Trophoblast cell (in vitro differentiated cells and primary cell): Measurements from ENCODE around the gene HMGN2.
A peak's percentile ranks its signal among the peaks of the same experiment; 100 is the strongest.

Experiments used
- DNase-seq, 2 donors: peaks; one replicate each; pipeline ENCODE4 v3.0.0-alpha.2; 2016
- H2AFZ ChIP-seq: 2 replicates; pipeline ENCODE4 v1.6.1; 2013; ENCODE audit warnings: low read length, moderate library complexity, mild to moderate bottlenecking; ENCODE audit not compliant: insufficient read depth, poor library complexity
- H2AK5ac ChIP-seq: 2 replicates; pipeline ENCODE4 v1.6.1; 2013; ENCODE audit warnings: mild to moderate bottlenecking, low read length
- H2BK120ac ChIP-seq: 2 replicates; pipeline ENCODE4 v1.6.1; 2013; ENCODE audit warnings: low read length, mild to moderate bottlenecking, moderate library complexity; ENCODE audit not compliant: insufficient read depth, poor library complexity
- H2BK12ac ChIP-seq: 2 replicates; pipeline ENCODE4 v1.6.1; 2013; ENCODE audit warnings: mild to moderate bottlenecking, low read length, moderate library complexity
- H2BK5ac ChIP-seq: 2 replicates; pipeline ENCODE4 v1.6.1; 2013; ENCODE audit warnings: low read length, low read depth, moderate library complexity, mild to moderate bottlenecking; ENCODE audit not compliant: poor library complexity
- H3K14ac ChIP-seq: 2 replicates; pipeline ENCODE4 v1.6.1; 2013; ENCODE audit warnings: mild to moderate bottlenecking, low read length
- H3K18ac ChIP-seq: 2 replicates; pipeline ENCODE4 v1.6.1; 2013; ENCODE audit warnings: mild to moderate bottlenecking, low read length
- H3K23ac ChIP-seq: 2 replicates; pipeline ENCODE4 v1.6.1; 2013; ENCODE audit warnings: low read length
- H3K27ac ChIP-seq: 2 replicates; pipeline ENCODE4 v1.5.1; 2013; ENCODE audit warnings: low read depth, mild to moderate bottlenecking, inconsistent platforms, low read length, moderate library complexity
- H3K27me3 ChIP-seq: 2 replicates; pipeline ENCODE4 v1.6.1; 2013; ENCODE audit warnings: inconsistent platforms, mild to moderate bottlenecking, low read length, moderate library complexity; ENCODE audit not compliant: insufficient read depth
- H3K36me3 ChIP-seq, 2 experiments: 1 replicate in 1 of 2; 2 replicates in 1 of 2; pipeline ENCODE4 v1.6.1; 2013; ENCODE audit warnings: low read length in 2 of 2, mild to moderate bottlenecking in 2 of 2, moderate library complexity in 1 of 2; ENCODE audit not compliant: insufficient read depth in 2 of 2, control insufficient read depth in 1 of 2
- H3K4ac ChIP-seq: 2 replicates; pipeline ENCODE4 v1.6.1; 2013; ENCODE audit warnings: low read depth, mild to moderate bottlenecking, low read length, moderate library complexity
- H3K4me1 ChIP-seq, 2 experiments: 1 replicate in 1 of 2; 2 replicates in 1 of 2; pipeline ENCODE4 v1.6.1; 2013; ENCODE audit warnings: low read length in 2 of 2, mild to moderate bottlenecking in 2 of 2, moderate library complexity in 1 of 2; ENCODE audit not compliant: insufficient read depth in 2 of 2, control insufficient read depth in 1 of 2
- H3K4me2 ChIP-seq: 2 replicates; pipeline ENCODE4 v1.6.1; 2013; ENCODE audit warnings: inconsistent platforms, mild to moderate bottlenecking, low read length, moderate library complexity
- H3K4me3 ChIP-seq: 2 replicates; pipeline ENCODE4 v1.5.1; 2013; ENCODE audit warnings: mild to moderate bottlenecking, low read depth, low read length, inconsistent platforms
- H3K79me1 ChIP-seq: one replicate; pipeline ENCODE4 v1.6.1; 2013; ENCODE audit warnings: low read length
- H3K79me2 ChIP-seq: 2 replicates; pipeline ENCODE4 v1.6.1; 2013; ENCODE audit warnings: low read length, mild to moderate bottlenecking; ENCODE audit not compliant: control insufficient read depth, insufficient read depth, poor library complexity
- H3K9ac ChIP-seq: 2 replicates; pipeline ENCODE4 v1.6.1; 2013; ENCODE audit warnings: mild to moderate bottlenecking, low read length
- H3K9me3 ChIP-seq: 2 replicates; pipeline ENCODE4 v1.6.1; 2013; ENCODE audit warnings: low read depth, mild to moderate bottlenecking, control low read depth, inconsistent platforms, low read length; ENCODE audit not compliant: insufficient read depth
- H4K12ac ChIP-seq: 2 replicates; pipeline ENCODE4 v1.6.1; 2013; ENCODE audit warnings: low read depth, mild to moderate bottlenecking, low read length, moderate library complexity
- H4K8ac ChIP-seq: 2 replicates; pipeline ENCODE4 v1.6.1; 2013; ENCODE audit warnings: low read depth, mild to moderate bottlenecking, low read length, moderate library complexity
- H4K91ac ChIP-seq: one replicate; pipeline ENCODE4 v1.6.1; 2013; ENCODE audit warnings: low read depth, mild to moderate bottlenecking, low read length, moderate library complexity
- WGBS: extraction: QIAGEN DNeasy Blood & Tissue Kit; methylation state at CpG from one replicate; pipeline ENCODE4 v1.1.7; 2013; ENCODE audit warnings: missing lambda C conversion rate; ENCODE audit not compliant: insufficient read length, insufficient coverage; ENCODE audit errors: extremely low coverage; 5-methylcytosine and 5-hydroxymethylcytosine counted together

The HMGN2 gene

GRCh38 chr1:26483980-26484379 lies 11.7 kb downstream of the HMGN2 start:
- Histone ChIP-seq H2AK5ac (no peak overlapping the region), H2BK12ac (no peak overlapping the region), H3K23ac (no peak overlapping the region), H3K14ac (no peak overlapping the region), H3K79me2 (no peaks in the 10 kb centered on the region), H4K91ac (no peak overlapping the region), H4K12ac (no peak overlapping the region), H3K4ac (no peak overlapping the region), H3K4me1 (peaks cover 4 to 8% of the 10 kb centered on the region in 2 experiments), H3K18ac (no peak overlapping the region), H3K36me3 (peaks cover 4 to 5% of the 10 kb centered on the region in 2 experiments), H3K4me3 (no peak overlapping the region), H3K27me3 (no peaks in the 10 kb centered on the region), H3K9ac (no peak overlapping the region), H3K9me3 (no peaks in the 10 kb centered on the region), H4K8ac (no peak overlapping the region), H2BK120ac (peak overlapping the region; percentile 57), H3K27ac (no peak overlapping the region), H2AFZ (no peak overlapping the region), H2BK5ac (no peak overlapping the region), H3K79me1 (peaks cover 4% of the 10 kb centered on the region), H3K4me2 (no peak overlapping the region)
- peak; percentile 85 to 92 for DNase-seq
- no CpG with 5 or more reads among the region's 2 CpGs for WGBS

GRCh38 chr1:26490155-26490554 lies 17.9 kb downstream of the HMGN2 start:
- WGBS: no CpG with 5 or more reads among the region's 4 CpGs
- no peak overlapping the region for H4K12ac ChIP-seq
- no peak overlapping the region for H4K8ac ChIP-seq
- no peak overlapping the region for H2AK5ac ChIP-seq
- H2BK120ac ChIP-seq: no peak overlapping the region
- no peaks in the 10 kb centered on the region for H3K27me3 ChIP-seq
- H3K79me1 ChIP-seq: peaks cover 2% of the 10 kb centered on the region
- H3K18ac ChIP-seq: no peak overlapping the region
- H3K4ac ChIP-seq: no peak overlapping the region
- H3K23ac ChIP-seq: no peak overlapping the region
- no peak overlapping the region for H2AFZ ChIP-seq
- H3K36me3 ChIP-seq: no peaks in the 10 kb centered on the region
- DNase-seq: no peak
- H3K14ac ChIP-seq: no peak overlapping the region
- no peaks in the 10 kb centered on the region for H3K9me3 ChIP-seq
- no peak overlapping the region for H2BK5ac ChIP-seq
- no peaks in the 10 kb centered on the region for H3K4me1 ChIP-seq
- H3K9ac ChIP-seq: no peak overlapping the region
- no peak overlapping the region for H3K4me3 ChIP-seq
- no peak overlapping the region for H2BK12ac ChIP-seq
- H3K4me2 ChIP-seq: no peak overlapping the region
- peak overlapping the region; percentile 48 for H4K91ac ChIP-seq
- H3K79me2 ChIP-seq: no peaks in the 10 kb centered on the region
- no peak overlapping the region for H3K27ac ChIP-seq

- H2BK5ac ChIP-seq: no peak overlapping the region
- no peaks in the 10 kb centered on the region for H3K9me3 ChIP-seq
- H3K4ac ChIP-seq: no peak overlapping the region
- H3K27me3 ChIP-seq: no peaks in the 10 kb centered on the region
- no peaks in the 10 kb centered on the region for H3K4me1 ChIP-seq
- H2AK5ac ChIP-seq: no peak overlapping the region
- no peak overlapping the region for H3K9ac ChIP-seq
- H4K8ac ChIP-seq: no peak overlapping the region
- no peak overlapping the region for H3K27ac ChIP-seq
- H4K12ac ChIP-seq: no peak overlapping the region
- no peaks in the 10 kb centered on the region for H3K79me2 ChIP-seq
- H3K4me3 ChIP-seq: no peak overlapping the region
- H3K4me2 ChIP-seq: no peak overlapping the region
- H3K23ac ChIP-seq: no peak overlapping the region
- peak overlapping the region; percentile 18 for H2BK120ac ChIP-seq
- H2BK12ac ChIP-seq: no peak overlapping the region
- H3K14ac ChIP-seq: no peak overlapping the region
- H3K79me1 ChIP-seq: no peaks in the 10 kb centered on the region
- no peak for DNase-seq
- H2AFZ ChIP-seq: no peak overlapping the region
- no CpG with 5 or more reads among the region's 3 CpGs for WGBS
- peak overlapping the region; percentile 53 for H4K91ac ChIP-seq
- H3K36me3 ChIP-seq: no peaks in the 10 kb centered on the region
- H3K18ac ChIP-seq: no peak overlapping the region
Observed at GRCh38 chr1:26493267-26493666, 21.0 kb downstream of the HMGN2 start.

GRCh38 chr1:26493938-26494337 lies 21.7 kb downstream of the HMGN2 start:
- Histone ChIP-seq H2BK120ac (peak overlapping the region; percentile 18), H3K27me3 (no peaks in the 10 kb centered on the region), H4K12ac (no peak overlapping the region), H4K8ac (no peak overlapping the region), H3K79me1 (no peaks in the 10 kb centered on the region), H3K18ac (no peak overlapping the region), H2BK5ac (peak overlapping the region; percentile 63), H3K4me1 (no peaks in the 10 kb centered on the region), H3K9ac (no peak overlapping the region), H3K27ac (no peak overlapping the region), H3K79me2 (no peaks in the 10 kb centered on the region), H3K14ac (no peak overlapping the region), H4K91ac (peak overlapping the region; percentile 53), H3K4ac (no peak overlapping the region), H3K4me2 (no peak overlapping the region), H2BK12ac (no peak overlapping the region), H3K4me3 (no peak overlapping the region), H3K36me3 (no peaks in the 10 kb centered on the region), H2AK5ac (no peak overlapping the region), H3K23ac (no peak overlapping the region), H3K9me3 (no peaks in the 10 kb centered on the region), H2AFZ (no peak overlapping the region)
- no CpG with 5 or more reads among the region's 3 CpGs for WGBS
- DNase-seq: no peak
